ENCODE results near the gene PAFAH1B2.

- TF ChIP-seq, protein P1, sequence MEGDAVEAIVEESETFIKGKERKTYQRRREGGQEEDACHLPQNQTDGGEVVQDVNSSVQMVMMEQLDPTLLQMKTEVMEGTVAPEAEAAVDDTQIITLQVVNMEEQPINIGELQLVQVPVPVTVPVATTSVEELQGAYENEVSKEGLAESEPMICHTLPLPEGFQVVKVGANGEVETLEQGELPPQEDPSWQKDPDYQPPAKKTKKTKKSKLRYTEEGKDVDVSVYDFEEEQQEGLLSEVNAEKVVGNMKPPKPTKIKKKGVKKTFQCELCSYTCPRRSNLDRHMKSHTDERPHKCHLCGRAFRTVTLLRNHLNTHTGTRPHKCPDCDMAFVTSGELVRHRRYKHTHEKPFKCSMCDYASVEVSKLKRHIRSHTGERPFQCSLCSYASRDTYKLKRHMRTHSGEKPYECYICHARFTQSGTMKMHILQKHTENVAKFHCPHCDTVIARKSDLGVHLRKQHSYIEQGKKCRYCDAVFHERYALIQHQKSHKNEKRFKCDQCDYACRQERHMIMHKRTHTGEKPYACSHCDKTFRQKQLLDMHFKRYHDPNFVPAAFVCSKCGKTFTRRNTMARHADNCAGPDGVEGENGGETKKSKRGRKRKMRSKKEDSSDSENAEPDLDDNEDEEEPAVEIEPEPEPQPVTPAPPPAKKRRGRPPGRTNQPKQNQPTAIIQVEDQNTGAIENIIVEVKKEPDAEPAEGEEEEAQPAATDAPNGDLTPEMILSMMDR (IDR thresholded peaks at IDR 0.05 in 8 of 11, conservative IDR thresholded peaks at IDR 0.05 in 3 of 11) = no peak
- TF ChIP-seq POLR2AphosphoS5 (IDR thresholded peaks at IDR 0.05) (no peak), POLR2A (IDR thresholded peaks at IDR 0.05) (no peak)
These were observed 21.5 kb upstream of the PAFAH1B2 start for GRCh38 chr11:117122556-117122955.
